Endodermal cell (in vitro differentiated cells): ENCODE results near the gene AP1G2. TPM values are rescaled to one million over a fixed set of nuclear protein-coding genes. Genes with fewer than 3 reads are reported as not detected.

Source experiments
- DNase-seq: peaks from one replicate; pipeline ENCODE4 v3.0.0-alpha.2; 2017
- H3K27ac ChIP-seq: 2 replicates; pipeline ENCODE4 v1.5.1; 2013; ENCODE audit warnings: mild to moderate bottlenecking, low read depth, low read length, moderate library complexity
- H3K27me3 ChIP-seq: 2 replicates; pipeline ENCODE4 v1.6.1; 2013; ENCODE audit warnings: mild to moderate bottlenecking, low read length, moderate library complexity; ENCODE audit not compliant: insufficient read depth, control insufficient read depth, poor library complexity, severe bottlenecking
- H3K36me3 ChIP-seq: 2 replicates; pipeline ENCODE4 v1.7.0; 2013; ENCODE audit warnings: mild to moderate bottlenecking, low read length, moderate library complexity; ENCODE audit not compliant: control insufficient read depth, insufficient read depth
- H3K4me1 ChIP-seq: one replicate; pipeline ENCODE4 v1.7.0; 2013; ENCODE audit warnings: low read length; ENCODE audit not compliant: control insufficient read depth, insufficient read depth
- H3K4me3 ChIP-seq: 2 replicates; pipeline ENCODE4 v1.5.1; 2013; ENCODE audit warnings: mild to moderate bottlenecking, low read length, moderate library complexity
- H3K9ac ChIP-seq: 2 replicates; pipeline ENCODE4 v1.6.1; 2013; ENCODE audit warnings: mild to moderate bottlenecking, low read length, moderate library complexity; ENCODE audit not compliant: poor library complexity, severe bottlenecking; ENCODE audit errors: extremely low read depth
- H3K9me3 ChIP-seq: 2 replicates; pipeline ENCODE4 v1.6.1; 2013; ENCODE audit warnings: mild to moderate bottlenecking, low read length, moderate library complexity; ENCODE audit not compliant: control insufficient read depth
- H3K27ac Mint-ChIP-seq: 2 replicates; pipeline ENCODE4 v1.8.0; 2020; ENCODE audit warnings: mixed read lengths
- H3K27me3 Mint-ChIP-seq: 2 replicates; pipeline ENCODE4 v1.8.0; 2021; ENCODE audit warnings: mild to moderate bottlenecking, mixed read lengths; ENCODE audit not compliant: insufficient read depth
- H3K36me3 Mint-ChIP-seq: 2 replicates; pipeline ENCODE4 v1.8.0; 2020; ENCODE audit warnings: low read depth, mixed read lengths
- H3K4me1 Mint-ChIP-seq: 2 replicates; pipeline ENCODE4 v1.8.0; 2020; ENCODE audit warnings: mixed read lengths
- H3K4me3 Mint-ChIP-seq: 2 replicates; pipeline ENCODE4 v1.8.0; 2020; ENCODE audit warnings: mild to moderate bottlenecking, moderate library complexity, mixed read lengths
- H3K9me3 Mint-ChIP-seq: 2 replicates; pipeline ENCODE4 v1.8.0; 2020; ENCODE audit warnings: mild to moderate bottlenecking, mixed read lengths
- CTCF ChIP-seq: fragments of 200-600 bp; sonication (generic); conservative IDR thresholded peaks from 2 replicates; pipeline ENCODE4 v1.5.0; 2021; ENCODE audit warnings: antibody characterized with exemption, mild to moderate bottlenecking
- WGBS, 2 experiments: methylation state at CpG; one replicate each; pipeline versions ENCODE4 v1.1.5 to v1.1.7; 2013; ENCODE audit warnings: missing lambda C conversion rate in 2 of 2, mixed read lengths in 1 of 2; ENCODE audit not compliant: insufficient coverage in 1 of 2, insufficient read length in 1 of 2; 5-methylcytosine and 5-hydroxymethylcytosine counted together
- total RNA-seq, 2 donors: library from RNA; stranded (reverse); fragmentation: NEBNext Ultra II Directional in 1 of 2; extraction: Animal tissue kit (Norgen Biotek cat#: 25700) in 1 of 2; gene quantifications; 2 replicates in 1 of 2; 3 replicates in 1 of 2; pipeline ENCODE4 v1.2.1, GENCODE V29; 2021

Gene AP1G2
- total RNA-seq, 2 donors from 2014 or later = 203 to 209 TPM

GRCh38 chr14:23602181-23603095 is 34.8 kb upstream of the AP1G2 start:
- WGBS, 2 experiments = 93% methylated on average over 11 to 12 of the region's 12 CpGs

GRCh38 chr14:23601845-23602180 is 34.2 kb upstream of the AP1G2 start:
- no peak for TF ChIP-seq CTCF
- Histone ChIP-seq H3K9me3 (peaks cover 11% of the 10 kb centered on the region), H3K36me3 (no peaks in the 10 kb centered on the region), H3K4me1 (peaks cover 4% of the 10 kb centered on the region), H3K4me3 (no peak overlapping the region), H3K27me3 (no peaks in the 10 kb centered on the region), H3K27ac (no peak overlapping the region), H3K9ac (no peak overlapping the region)
- H3K4me3 Mint-ChIP-seq = no peak overlapping the region
- no peaks in the 10 kb centered on the region for H3K36me3 Mint-ChIP-seq
- H3K4me1 Mint-ChIP-seq = peaks cover 5% of the 10 kb centered on the region
- no peak for DNase-seq
- H3K27ac Mint-ChIP-seq = no peak overlapping the region
- H3K27me3 Mint-ChIP-seq = peaks cover 8% of the 10 kb centered on the region
- 60 to 85% methylated on average over 1 of the region's 1 CpG for WGBS, 2 experiments
- no peaks in the 10 kb centered on the region for H3K9me3 Mint-ChIP-seq

More at GRCh38 chr14:23602181-23603095, 34.8 kb upstream of the AP1G2 start:
- Histone ChIP-seq H3K9me3 (peaks cover 11% of the 10 kb centered on the region), H3K36me3 (no peaks in the 10 kb centered on the region), H3K27ac (no peak overlapping the region), H3K9ac (no peak overlapping the region), H3K4me1 (peaks cover 4% of the 10 kb centered on the region), H3K27me3 (no peaks in the 10 kb centered on the region), H3K4me3 (no peak overlapping the region)
- DNase-seq = no peak
- Mint-ChIP-seq H3K27ac (no peak overlapping the region), H3K9me3 (no peaks in the 10 kb centered on the region), H3K4me1 (peaks cover 5% of the 10 kb centered on the region), H3K4me3 (no peak overlapping the region), H3K27me3 (peaks cover 13% of the 10 kb centered on the region), H3K36me3 (no peaks in the 10 kb centered on the region)
- TF ChIP-seq CTCF = no peak

GRCh38 chr14:23601424-23601823 is 33.8 kb upstream of the AP1G2 start:
- Mint-ChIP-seq H3K27me3 (peaks cover 6% of the 10 kb centered on the region), H3K36me3 (no peaks in the 10 kb centered on the region), H3K4me3 (no peak overlapping the region), H3K4me1 (peaks cover 2% of the 10 kb centered on the region), H3K27ac (no peak overlapping the region), H3K9me3 (no peaks in the 10 kb centered on the region)
- Histone ChIP-seq H3K36me3 (no peaks in the 10 kb centered on the region), H3K9ac (no peak overlapping the region), H3K9me3 (peaks cover 11% of the 10 kb centered on the region), H3K4me3 (no peak overlapping the region), H3K27me3 (no peaks in the 10 kb centered on the region), H3K27ac (no peak overlapping the region), H3K4me1 (peaks cover 4% of the 10 kb centered on the region)
- no peak for DNase-seq
- TF ChIP-seq CTCF = no peak
